HepG2 (cell line): ENCODE data around the gene DROSHA.

ENCODE experiments used
- CTCF ChIP-seq: sonication (generic); formaldehyde crosslinking; IDR thresholded peaks from 2 replicates; pipeline ENCODE4 v1.5.0; 2020; ENCODE audit warnings: mild to moderate bottlenecking, missing genetic modification reagents, moderate library complexity
- EP300 ChIP-seq, 3 experiments: sonication (generic) in 1 of 3; formaldehyde crosslinking in 1 of 3; IDR thresholded peaks; 2 replicates each; pipeline versions ENCODE4 v1.5.1 to v1.6.1; 2011 to 2020; ENCODE audit warnings: low read depth in 2 of 3, low read length in 2 of 3, borderline replicate concordance in 1 of 3, improper control_type of control experiment in 1 of 3, mild to moderate bottlenecking in 1 of 3, missing genetic modification reagents in 1 of 3, moderate library complexity in 1 of 3
- MAZ ChIP-seq, 2 experiments: sonication (generic) in 1 of 2; formaldehyde crosslinking in 1 of 2; IDR thresholded peaks; 2 replicates each; pipeline versions ENCODE4 v1.5.0 to v1.6.1; 2012 to 2020; ENCODE audit warnings: low read depth in 2 of 2, mild to moderate bottlenecking in 2 of 2, borderline replicate concordance in 1 of 2, improper control_type of control experiment in 1 of 2, low read length in 1 of 2, missing genetic modification reagents in 1 of 2, moderate library complexity in 1 of 2
- NFATC3 ChIP-seq: sonication (generic); formaldehyde crosslinking; IDR thresholded peaks from 2 replicates; pipeline ENCODE4 v1.5.1; 2020; ENCODE audit warnings: mild to moderate bottlenecking, missing genetic modification reagents
- ZMYM2 ChIP-seq: sonication (generic); formaldehyde crosslinking; IDR thresholded peaks from 2 replicates; pipeline ENCODE4 v1.8.0; 2022; ENCODE audit warnings: mild to moderate bottlenecking, missing genetic modification reagents

GRCh38 chr5:31452314-31452713, 79.6 kb downstream of the DROSHA start:
- TF ChIP-seq CTCF (CRISPR knock-in tag), result no peak
- TF ChIP-seq MAZ (IDR thresholded peaks at IDR 0.05; ENCODE audit: borderline replicate concordance, low read depth, low read length), result no peak
- TF ChIP-seq MAZ (CRISPR knock-in tag; IDR thresholded peaks at IDR 0.05; ENCODE audit: low read depth), result no peak
- TF ChIP-seq EP300 (IDR thresholded peaks at IDR 0.05; ENCODE audit: low read depth in 2 of 2, low read length in 2 of 2), result no peak
- no peak for TF ChIP-seq EP300 (CRISPR knock-in tag; IDR thresholded peaks at IDR 0.05; ENCODE audit: borderline replicate concordance)
- no peak for TF ChIP-seq ZMYM2 (CRISPR knock-in tag)
- TF ChIP-seq NFATC3 (CRISPR knock-in tag), result no peak
